NCI-H524 treated with DMSO at 0.1 percent for 48 hours (cell line): ENCODE results near the gene BLOC1S2.
"Not testable (repeated sequence)": the region's sequence is repeated elsewhere in the genome, so short reads cannot be mapped to it uniquely, and the experiment has no call there.

Experiments used
- DNase-seq: peaks from one replicate; lab custom pipeline; 2025; lab: John Stamatoyannopoulos, UW

The BLOC1S2 gene

DNA sequence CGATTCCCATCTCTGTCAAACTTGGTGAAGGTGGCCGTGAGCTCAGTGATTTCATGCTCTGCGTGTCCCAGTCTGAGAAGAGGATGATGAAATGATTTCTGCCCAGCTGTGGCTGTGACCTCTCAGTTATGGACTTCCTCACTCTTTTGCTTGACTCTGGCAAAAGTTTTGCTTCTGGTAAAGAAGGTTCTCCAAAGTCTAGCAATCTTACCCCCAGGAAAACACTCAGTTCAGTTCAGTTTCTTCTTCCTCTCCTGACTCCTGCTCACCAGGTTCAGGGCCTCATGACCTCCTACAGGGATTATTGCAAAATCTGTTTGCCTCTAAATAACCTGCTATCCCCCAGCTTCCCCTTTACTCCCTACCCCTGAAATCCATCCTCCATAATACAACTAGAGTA is 4.9 kb upstream of the BLOC1S2 start:
- no peak for DNase-seq

DNA sequence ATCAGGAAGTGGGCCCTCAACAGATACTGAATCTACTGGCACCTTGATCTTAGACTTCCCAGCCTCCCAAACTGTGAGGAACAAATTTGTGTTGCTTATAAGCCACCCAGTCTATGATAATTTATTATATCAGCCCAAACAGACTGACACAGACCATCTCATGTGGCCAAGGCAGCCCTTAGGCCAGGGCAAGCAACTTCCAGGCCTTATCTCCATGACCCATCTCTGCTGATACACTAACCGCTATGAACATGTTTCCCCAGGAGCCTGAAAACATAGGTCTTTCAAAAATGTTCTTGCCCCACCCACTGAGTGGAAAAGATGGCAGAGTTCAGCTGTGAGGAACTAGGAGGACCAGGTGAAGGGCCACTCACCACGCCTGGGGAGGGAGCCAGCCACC is 3.2 kb upstream of the BLOC1S2 start:
- no peak for DNase-seq

- no peak for DNase-seq
These were observed 1.7 kb upstream of the BLOC1S2 start for GRCh38 chr10:100288196-100288595.

GRCh38 chr10:100287756-100288155 is 1.3 kb upstream of the BLOC1S2 start:
- no peak for DNase-seq

DNA sequence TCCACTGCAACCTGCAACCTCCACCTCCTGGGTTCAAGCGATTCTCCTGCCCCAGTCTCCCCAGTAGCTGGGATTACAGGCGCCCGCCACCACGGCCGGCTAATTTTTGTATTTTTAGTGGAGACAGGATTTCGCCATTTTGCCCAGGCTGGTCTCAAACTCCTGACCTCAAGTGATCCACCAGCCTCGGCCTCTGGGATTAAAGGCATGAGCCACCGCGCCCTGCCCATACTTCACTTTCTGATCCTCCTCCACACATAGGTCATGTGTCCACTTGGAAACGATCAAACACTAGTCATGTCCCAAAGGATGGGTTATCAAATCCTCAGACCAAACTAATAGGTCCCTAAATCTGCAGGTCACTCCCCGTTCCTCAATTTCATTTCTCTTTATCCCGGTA is 1.2 kb downstream of the BLOC1S2 start:
- DNase-seq = not testable (repeated sequence)

GRCh38 chr10:100282907-100283306 is 3.6 kb downstream of the BLOC1S2 start:
- DNase-seq = no peak

DNA sequence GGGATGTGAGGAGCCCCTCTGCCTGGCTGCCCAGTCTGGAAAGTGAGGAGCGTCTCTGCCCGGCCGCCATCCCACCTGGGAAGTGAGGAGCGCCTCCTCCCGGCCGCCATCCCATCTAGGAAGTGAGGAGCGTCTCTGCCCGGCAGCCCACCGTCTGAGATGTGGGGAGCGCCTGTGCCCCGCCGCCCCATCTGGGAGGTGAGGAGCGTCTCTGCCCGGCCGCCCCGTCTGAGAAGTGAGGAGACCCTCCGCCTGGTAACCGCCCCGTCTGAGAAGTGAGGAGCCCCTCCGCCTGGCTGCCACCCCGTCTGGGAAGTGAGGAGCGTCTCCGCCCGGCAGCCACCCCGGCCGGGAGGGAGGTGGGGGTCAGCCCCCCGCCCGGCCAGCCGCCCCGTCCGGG is 9.5 kb downstream of the BLOC1S2 start:
- not testable (repeated sequence) for DNase-seq

DNA sequence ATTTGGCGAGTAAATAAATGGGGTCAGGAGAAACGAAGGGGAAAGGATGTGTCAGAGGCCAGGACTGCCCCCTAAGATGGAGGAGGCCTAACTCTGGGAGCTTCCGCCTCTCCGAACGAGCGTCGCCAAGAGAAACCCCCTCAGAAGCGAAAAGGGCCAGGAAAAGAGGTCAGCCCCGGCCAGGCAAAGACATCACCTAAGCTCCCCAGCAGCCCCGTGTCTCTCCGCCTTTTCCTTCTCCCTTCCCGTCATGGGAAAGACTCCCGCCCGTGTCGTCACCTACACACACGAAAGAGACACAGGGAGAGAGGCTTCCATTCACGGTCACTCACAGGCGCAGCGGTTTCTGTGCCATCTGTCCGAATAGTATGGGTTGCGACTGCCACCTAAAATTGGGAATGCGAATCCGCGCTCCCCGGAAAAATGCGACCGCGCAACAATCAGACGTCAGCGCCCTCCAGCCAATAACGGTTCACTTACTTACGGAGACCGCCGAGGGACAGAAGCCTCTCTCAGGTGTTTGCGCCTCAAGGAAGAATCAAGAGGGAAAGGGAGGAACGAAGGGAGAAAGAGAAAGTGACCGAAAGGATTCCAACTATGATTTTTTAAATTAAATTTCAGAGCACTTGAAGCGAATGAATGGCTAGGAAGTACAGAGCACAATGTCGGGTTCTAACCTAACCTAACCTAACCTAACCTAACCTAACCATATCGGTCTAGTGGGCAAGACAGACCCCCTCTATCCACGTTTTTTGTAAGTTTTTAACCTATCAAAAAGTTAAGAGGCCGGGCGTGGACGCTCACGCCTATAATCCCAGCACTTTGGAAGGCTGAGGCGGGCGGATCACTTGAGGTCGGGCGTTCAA is 19.0 kb downstream of the BLOC1S2 start, which contains the start of gene CWF19L1:
TSS of gene CWF19L1 (minus strand) at position 400 of the 866 bp plus-strand sequence. CDS start at position 355, 45 bp downstream.
- no peak for DNase-seq

DNA sequence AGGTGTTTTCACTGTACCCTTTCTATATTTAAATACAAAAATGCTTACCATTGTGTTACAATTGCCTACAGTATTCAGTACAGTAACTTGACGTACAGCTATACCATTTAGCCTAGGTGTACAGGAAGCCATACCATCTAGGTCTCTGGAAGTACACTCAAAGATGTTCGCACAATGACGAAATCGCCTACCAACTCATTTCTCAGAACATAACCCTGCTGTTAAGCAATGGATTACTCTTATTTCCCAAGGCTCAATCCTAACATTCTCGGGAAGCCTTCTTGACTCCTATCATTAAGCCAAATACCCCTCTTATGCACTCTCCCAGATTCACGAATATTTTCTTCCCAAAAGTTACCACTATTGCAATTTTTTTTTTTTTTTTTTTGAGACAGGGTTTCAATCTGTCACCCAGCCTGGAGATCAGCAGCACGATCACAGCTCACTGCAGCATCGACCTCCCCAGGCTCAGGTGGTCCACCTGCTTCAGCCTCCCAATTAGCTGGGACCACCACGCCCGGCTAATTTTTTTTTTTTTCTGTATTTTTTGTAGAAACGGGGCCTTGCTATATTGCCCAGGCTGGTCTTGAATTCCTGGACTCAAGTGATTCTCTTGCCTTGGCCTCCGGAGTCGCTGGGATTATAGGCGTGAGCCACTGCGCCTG is 20.5 kb downstream of the BLOC1S2 start:
- no peak for DNase-seq

DNA sequence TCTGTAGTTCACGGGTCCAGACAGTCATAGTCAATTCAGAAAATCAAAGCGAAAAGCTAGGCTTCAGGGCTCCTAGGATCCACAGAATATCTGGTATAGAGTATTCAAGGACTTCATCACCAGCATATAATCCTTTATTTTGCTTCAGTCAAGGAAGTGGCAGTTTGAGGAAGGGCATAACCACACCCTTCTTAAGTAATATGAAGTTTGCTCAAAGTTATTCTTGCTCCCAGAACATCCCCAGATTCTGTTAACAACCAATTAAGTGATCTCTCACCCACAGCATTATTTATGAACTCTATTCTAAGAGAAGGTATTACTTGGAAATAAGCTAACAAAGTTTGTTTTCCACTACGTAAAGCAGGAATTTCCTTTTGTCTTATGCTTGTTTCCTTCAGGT is 32.3 kb downstream of the BLOC1S2 start:
- DNase-seq = no peak

- no peak for DNase-seq
These were observed 33.4 kb downstream of the BLOC1S2 start for GRCh38 chr10:100253041-100253440.

DNA sequence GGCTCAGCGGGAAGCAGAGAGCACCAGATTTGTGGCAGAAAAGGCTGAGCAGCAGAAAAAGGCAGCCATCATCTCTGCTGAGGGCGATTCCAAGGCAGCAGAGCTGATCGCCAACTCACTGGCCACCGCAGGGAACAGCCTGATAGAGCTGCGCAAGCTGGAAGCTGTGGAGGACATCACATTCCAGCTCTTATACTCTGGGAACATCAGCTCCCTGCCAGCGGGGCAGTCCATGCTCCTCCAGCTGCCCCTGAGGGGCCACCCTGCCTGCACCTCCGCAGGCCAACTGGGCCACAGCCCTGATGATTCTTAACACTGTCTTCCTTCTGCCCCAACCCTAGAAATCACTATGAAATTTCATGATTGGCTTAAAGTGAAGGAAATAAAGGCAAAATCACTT is 37.7 kb downstream of the BLOC1S2 start:
- no peak for DNase-seq

DNA sequence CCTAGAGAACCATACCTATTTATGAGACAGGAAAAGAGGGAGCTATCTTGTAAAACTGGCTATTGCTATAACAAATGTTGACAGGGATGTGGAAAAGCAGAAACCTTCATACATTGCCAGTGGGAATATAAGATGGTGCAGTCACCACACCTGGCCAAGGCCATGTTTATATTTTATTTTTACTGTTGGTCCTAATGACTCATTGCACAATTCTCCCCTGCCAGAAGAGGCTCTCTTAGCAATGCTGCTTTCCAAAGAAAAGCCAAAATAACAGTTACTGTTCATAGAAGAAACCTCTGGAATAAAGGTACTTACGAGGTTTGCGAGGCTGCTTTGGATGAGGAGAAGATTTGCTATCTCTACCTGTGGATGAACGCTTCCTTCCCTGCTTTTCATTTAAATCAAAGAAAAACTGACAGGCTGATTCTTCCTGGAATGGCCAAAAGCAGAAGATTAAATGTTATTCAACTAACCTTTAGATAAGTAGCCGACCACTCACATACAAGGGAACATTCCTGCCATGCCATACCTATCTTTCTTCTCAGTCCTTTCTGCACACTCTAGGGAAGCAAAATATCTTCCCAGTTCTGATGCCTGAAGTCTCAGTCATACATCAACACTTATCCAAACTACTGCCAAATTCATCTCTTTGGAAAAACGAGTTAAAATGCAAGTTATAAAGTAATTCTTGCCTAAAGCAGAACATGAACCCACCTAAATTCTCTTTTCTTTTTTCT is 40.8 kb downstream of the BLOC1S2 start:
- no peak for DNase-seq

GRCh38 chr10:100239851-100240250 is 46.6 kb downstream of the BLOC1S2 start:
- no peak for DNase-seq

- DNase-seq = no peak
These were observed 48.1 kb downstream of the BLOC1S2 start for GRCh38 chr10:100238429-100238828.

GRCh38 chr10:100232101-100232500 is 54.4 kb downstream of the BLOC1S2 start:
- DNase-seq = no peak

DNA sequence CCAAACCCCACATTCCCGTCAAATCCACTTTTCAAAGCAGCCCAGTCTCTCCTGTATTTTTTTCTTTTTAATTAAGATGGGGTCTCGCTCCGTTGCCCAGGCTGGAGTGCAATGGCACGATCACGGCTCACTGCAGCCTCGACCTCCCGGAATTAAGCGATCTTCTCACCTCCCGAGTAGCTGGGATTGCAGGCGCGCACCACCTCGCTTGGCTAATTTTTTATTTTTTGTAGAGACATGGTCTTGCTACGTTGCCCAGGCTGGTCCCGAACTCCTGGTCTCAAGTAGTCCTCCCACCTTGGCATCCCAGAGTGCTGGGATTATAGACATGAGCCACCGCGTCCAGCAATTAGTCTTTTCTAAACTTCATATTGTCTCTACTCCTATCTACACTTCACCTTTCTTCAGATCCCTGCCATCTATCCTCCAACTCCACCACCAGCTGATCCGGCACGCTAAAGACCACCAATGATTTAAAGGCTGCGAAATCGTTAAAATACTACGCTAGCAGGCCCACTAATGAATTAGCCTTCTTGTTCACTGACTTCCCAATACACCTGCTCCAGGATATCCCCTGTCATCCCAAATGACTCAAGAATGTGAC is 56.6 kb downstream of the BLOC1S2 start:
- DNase-seq = no peak

DNA sequence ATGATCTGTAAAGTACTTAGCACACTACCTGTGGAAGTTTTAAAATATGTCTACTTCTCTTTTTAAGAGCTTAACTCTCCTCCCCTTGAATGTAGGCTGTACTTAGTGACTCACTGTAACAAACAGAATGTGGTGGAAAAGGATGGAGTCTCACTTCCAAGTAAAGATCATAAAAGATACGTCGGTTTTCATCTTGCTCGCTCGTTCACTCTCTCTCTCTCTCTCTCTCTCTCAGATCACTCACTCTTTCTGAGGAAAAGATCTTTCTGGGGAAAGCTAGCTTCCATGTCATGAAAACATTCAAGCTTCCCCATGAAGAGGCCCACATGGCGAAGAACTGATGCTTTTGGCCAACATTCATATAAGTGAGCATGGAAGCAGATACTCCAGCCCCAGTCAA is 62.6 kb downstream of the BLOC1S2 start:
- DNase-seq = no peak
